ENCODE data around the gene CMA1.

DNA sequence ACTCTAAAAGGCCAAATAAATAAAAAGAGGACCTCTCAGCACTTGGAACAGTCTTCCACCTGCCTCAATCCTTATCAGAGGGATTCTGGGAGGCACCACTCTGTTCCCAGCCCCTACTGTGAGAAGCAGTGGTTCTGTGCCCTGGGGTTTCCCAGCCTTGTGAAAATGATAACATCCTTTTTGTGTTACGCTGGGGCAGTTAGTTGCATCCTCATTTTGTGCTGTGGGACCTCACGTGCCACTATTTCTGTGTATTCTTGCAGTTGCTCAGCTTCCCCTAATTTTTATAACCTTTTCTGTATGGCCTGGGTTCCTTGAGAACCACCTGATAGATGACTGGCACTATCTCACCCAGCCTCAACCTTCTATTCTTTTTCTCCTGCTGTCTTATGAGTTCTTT lies 10.8 kb upstream of the CMA1 start:
- TF ChIP-seq, protein P1, sequence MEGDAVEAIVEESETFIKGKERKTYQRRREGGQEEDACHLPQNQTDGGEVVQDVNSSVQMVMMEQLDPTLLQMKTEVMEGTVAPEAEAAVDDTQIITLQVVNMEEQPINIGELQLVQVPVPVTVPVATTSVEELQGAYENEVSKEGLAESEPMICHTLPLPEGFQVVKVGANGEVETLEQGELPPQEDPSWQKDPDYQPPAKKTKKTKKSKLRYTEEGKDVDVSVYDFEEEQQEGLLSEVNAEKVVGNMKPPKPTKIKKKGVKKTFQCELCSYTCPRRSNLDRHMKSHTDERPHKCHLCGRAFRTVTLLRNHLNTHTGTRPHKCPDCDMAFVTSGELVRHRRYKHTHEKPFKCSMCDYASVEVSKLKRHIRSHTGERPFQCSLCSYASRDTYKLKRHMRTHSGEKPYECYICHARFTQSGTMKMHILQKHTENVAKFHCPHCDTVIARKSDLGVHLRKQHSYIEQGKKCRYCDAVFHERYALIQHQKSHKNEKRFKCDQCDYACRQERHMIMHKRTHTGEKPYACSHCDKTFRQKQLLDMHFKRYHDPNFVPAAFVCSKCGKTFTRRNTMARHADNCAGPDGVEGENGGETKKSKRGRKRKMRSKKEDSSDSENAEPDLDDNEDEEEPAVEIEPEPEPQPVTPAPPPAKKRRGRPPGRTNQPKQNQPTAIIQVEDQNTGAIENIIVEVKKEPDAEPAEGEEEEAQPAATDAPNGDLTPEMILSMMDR (IDR thresholded peaks at IDR 0.05): no peak
- no peak for TF ChIP-seq EZH2 (IDR thresholded peaks at IDR 0.05; ENCODE audit: borderline replicate concordance, insufficient read depth, low read depth, low read length, poor library complexity, severe bottlenecking)
